ENCODE results near the gene CEBPZOS. TPM values are rescaled to one million over a fixed set of nuclear protein-coding genes. Genes with fewer than 3 reads are reported as not detected.

CEBPZOS gene
- total RNA-seq, 1 donor from 2014 or later: 13.6 TPM

DNA sequence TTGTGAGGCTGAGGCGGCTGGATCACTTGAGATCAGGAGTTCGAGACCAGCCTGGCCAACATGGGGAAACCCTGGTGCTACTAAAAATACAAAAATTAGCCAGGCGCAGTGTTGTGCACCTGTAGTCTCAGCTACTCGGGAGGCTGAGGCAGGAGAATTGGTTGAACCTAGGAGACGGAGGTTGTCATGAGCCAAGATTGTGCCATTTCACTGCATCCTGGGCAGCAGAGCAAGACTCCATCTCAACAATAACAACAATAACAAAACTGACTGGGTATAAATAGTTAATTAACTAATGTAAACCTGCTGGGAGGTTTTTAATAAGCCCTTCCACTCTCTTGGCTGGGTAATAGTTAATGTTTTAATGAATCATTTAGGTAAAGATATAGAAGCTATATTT is 15.7 kb upstream of the CEBPZOS start:
- Histone ChIP-seq H4K20me1 (ENCODE audit: low read depth) (no peaks in the 10 kb centered on the region), H3K79me2 (ENCODE audit: low read depth) (no peaks in the 10 kb centered on the region), H3K9ac (no peak overlapping the region), H2AFZ (replicated peaks) (no peak overlapping the region), H3K27me3 (no peaks in the 10 kb centered on the region), H3K9me3 (ENCODE audit: low read depth) (no peaks in the 10 kb centered on the region), H3K4me1 (peaks cover 9% of the 10 kb centered on the region), H3K4me3 (no peak overlapping the region), H3K36me3 (no peaks in the 10 kb centered on the region), H3F3A (ENCODE audit: low read depth) (peaks cover 11% of the 10 kb centered on the region), H3K27ac (no peak overlapping the region), H3K4me2 (no peak overlapping the region)
- H3K4me3 Mint-ChIP-seq: no peak overlapping the region
- TF ChIP-seq EZH2phosphoT487 (IDR thresholded peaks at IDR 0.05) (no peak), CTCF (IDR thresholded peaks at IDR 0.05) (no peak), EZH2 (IDR thresholded peaks at IDR 0.05) (no peak)
- H3K36me3 Mint-ChIP-seq: no peaks in the 10 kb centered on the region
- no peak overlapping the region for H3K27ac Mint-ChIP-seq
- no peaks in the 10 kb centered on the region for H3K9me3 Mint-ChIP-seq
- no peaks in the 10 kb centered on the region for H3K4me1 Mint-ChIP-seq
- H3K27me3 Mint-ChIP-seq (ENCODE audit: insufficient read depth, low read depth): peaks cover 2% of the 10 kb centered on the region
- no peak for DNase-seq (ENCODE audit: low spot score)

DNA sequence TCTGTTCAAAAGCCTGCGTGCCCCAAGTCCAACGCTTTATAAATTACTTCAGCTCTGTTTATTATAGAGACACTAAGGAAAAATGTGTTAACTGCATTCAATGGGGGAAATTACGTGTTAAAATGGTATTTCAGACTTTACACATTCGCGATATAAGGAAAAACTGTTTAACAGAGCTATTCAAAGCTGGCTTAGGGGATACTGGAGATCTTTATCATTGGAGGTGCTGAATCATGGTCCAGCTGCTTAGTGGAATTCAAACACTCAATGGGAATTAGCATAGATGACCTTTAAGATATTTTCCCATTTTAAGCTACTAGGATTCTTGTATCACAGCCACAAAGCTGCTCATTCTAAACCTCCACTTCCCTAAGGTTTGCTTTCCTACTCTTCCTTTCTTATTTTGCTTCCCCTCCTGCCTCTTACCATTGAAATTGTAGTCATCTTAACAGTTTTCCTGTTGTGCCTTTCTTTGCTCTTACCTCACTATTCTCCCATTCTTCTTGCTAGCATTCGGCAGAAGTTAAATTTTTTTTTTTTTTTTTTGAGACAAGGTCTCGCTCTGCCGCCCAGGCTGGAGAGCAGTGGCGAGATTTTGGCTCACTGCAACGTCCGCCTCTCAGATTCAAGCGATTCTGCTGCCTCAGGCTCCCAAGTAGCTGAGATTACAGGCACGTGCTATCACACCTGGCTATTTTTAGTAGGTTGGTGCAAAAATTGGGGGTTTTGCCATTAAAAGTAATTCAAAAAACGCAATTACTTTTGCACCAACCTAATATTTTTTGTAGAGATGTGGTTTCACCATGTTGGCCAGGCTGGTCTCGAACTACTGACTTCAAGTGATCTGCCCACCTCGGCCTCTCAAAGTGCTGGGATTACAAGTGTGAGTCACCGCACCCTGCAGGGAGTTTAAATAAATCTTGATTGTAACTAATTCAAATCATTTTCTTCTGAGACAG is 14.3 kb upstream of the CEBPZOS start:
- peak overlapping the region; percentile 70 for H2AFZ ChIP-seq (replicated peaks)
- TF ChIP-seq CTCF (IDR thresholded peaks at IDR 0.05) (no peak), EZH2 (IDR thresholded peaks at IDR 0.05) (no peak), EZH2phosphoT487 (IDR thresholded peaks at IDR 0.05) (no peak)
- H3K4me2 ChIP-seq: peak overlapping the region; percentile 53
- H3K36me3 Mint-ChIP-seq: no peaks in the 10 kb centered on the region
- H3K4me3 ChIP-seq: no peak overlapping the region
- H3K27ac ChIP-seq: no peak overlapping the region
- peaks cover 9% of the 10 kb centered on the region for H3K4me1 ChIP-seq
- no peaks in the 10 kb centered on the region for H4K20me1 ChIP-seq (ENCODE audit: low read depth)
- H3F3A ChIP-seq (ENCODE audit: low read depth): peaks cover 11% of the 10 kb centered on the region
- H3K4me1 Mint-ChIP-seq: no peaks in the 10 kb centered on the region
- no peaks in the 10 kb centered on the region for H3K9me3 ChIP-seq (ENCODE audit: low read depth)
- H3K27me3 ChIP-seq: no peaks in the 10 kb centered on the region
- peaks cover 2% of the 10 kb centered on the region for H3K27me3 Mint-ChIP-seq (ENCODE audit: insufficient read depth, low read depth)
- no peak for DNase-seq (ENCODE audit: low spot score)
- no peak overlapping the region for H3K4me3 Mint-ChIP-seq
- H3K79me2 ChIP-seq (ENCODE audit: low read depth): no peaks in the 10 kb centered on the region
- H3K9ac ChIP-seq: no peak overlapping the region
- H3K9me3 Mint-ChIP-seq: no peaks in the 10 kb centered on the region
- H3K27ac Mint-ChIP-seq: no peak overlapping the region
- H3K36me3 ChIP-seq: no peaks in the 10 kb centered on the region

DNA sequence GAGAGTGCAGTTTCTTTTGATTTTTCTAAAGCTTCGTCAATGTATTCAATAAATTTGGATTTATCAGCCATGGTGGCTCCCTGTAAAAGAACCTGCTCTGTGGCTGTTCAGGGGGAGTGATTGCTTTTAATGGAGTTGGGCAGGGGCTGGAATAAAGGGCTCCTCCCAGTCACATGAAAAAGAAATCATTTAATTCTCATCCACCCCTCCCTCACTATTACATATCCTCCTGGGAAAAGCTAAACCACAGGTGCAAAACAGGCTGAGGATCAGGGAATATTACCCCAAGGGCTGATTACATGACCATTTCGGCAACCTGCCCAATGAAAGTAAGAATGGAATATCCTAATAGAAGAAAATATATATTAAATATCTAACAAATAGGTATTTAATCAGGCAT is 7.7 kb upstream of the CEBPZOS start, which contains the start of gene SULT6B1:
SULT6B1 (minus strand) TSS at position 101 of the 400 bp plus-strand sequence; CDS start at position 71, 30 bp downstream.
- Mint-ChIP-seq H3K9me3 (no peaks in the 10 kb centered on the region), H3K4me3 (no peak within 1 kb of the TSS), H3K27ac (no peak within 1 kb of the TSS), H3K27me3 (ENCODE audit: insufficient read depth, low read depth) (no peaks in the 10 kb centered on the region), H3K4me1 (peaks cover 9% of the 10 kb centered on the region), H3K36me3 (no peaks in the 10 kb centered on the region)
- Histone ChIP-seq H3F3A (ENCODE audit: low read depth) (peaks cover 29% of the 10 kb centered on the region), H3K4me1 (peaks cover 21% of the 10 kb centered on the region), H4K20me1 (ENCODE audit: low read depth) (no peaks in the 10 kb centered on the region), H3K27me3 (no peaks in the 10 kb centered on the region), H3K4me2 (no peak within 1 kb of the TSS), H3K9me3 (ENCODE audit: low read depth) (no peaks in the 10 kb centered on the region), H3K4me3 (no peak within 1 kb of the TSS), H3K36me3 (no peaks in the 10 kb centered on the region), H3K27ac (no peak within 1 kb of the TSS), H3K79me2 (ENCODE audit: low read depth) (no peaks in the 10 kb centered on the region), H2AFZ (replicated peaks) (no peak within 1 kb of the TSS), H3K9ac (no peak within 1 kb of the TSS)
- no peak for DNase-seq (ENCODE audit: low spot score)
- TF ChIP-seq EZH2phosphoT487 (IDR thresholded peaks at IDR 0.05) (no peak), EZH2 (IDR thresholded peaks at IDR 0.05) (no peak), CTCF (IDR thresholded peaks at IDR 0.05) (no peak)

Data from neural progenitor cell (in vitro differentiated cells).